Measurements from ENCODE around the gene JPT1.
"Not testable (repeated sequence)": the region's sequence is repeated elsewhere in the genome, so short reads cannot be mapped to it uniquely, and the experiment has no call there.

The JPT1 gene

DNA sequence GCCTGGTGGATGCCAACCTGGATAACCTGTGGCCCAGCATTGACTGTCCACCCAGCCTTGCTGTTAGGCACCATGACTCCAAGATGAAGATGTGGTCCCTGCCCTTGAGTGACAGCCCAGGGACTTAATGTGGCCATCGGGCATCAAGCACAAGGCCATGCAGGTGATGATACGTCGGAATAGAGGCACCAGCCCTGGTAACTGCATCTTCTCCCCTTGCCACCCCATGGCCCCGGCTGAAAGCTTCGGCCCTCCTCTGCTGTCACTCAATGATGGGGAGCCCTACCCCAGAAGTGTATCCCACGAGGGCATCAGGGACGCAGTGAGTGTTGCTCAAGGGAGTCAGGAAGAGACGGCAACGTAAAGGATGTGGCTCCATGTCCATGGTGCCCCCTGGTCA is 24.7 kb downstream of the JPT1 start:
- no peak for DNase-seq

DNA sequence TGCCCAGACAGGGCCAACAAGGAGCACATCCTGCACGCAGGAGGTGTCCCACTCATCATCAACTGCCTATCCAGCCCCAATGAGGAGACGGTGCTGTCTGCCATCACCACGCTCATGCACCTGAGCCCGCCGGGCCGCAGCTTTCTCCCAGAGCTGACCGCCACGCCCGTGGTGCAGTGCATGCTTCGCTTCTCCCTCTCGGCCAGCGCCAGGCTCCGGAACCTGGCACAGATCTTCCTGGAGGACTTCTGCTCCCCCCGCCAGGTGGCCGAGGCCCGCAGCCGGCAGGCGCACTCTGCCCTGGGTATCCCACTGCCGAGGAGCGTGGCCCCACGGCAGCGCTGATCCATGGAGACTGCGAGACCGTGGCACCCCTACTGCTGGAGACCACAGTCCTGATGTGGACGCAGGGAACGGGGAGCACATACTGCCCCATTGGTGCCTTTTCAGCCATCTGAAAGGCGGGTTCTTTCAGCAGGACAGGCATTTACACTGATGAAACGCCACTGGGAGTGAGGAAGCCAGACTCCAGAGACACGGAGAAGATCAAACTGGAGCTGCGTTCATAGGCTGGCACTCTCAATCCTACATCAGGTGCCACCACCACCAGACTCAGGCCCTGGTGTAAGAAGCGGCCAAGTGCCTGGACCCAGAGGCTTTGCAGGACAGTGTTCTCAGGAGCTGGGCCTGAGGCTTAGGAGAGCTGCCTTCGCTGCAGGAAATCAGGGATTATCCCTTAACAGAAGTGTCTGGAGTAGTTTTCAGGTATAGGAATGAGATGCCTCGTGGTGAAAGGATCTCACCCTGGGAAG is 25.4 kb downstream of the JPT1 start:
- no peak for DNase-seq

DNA sequence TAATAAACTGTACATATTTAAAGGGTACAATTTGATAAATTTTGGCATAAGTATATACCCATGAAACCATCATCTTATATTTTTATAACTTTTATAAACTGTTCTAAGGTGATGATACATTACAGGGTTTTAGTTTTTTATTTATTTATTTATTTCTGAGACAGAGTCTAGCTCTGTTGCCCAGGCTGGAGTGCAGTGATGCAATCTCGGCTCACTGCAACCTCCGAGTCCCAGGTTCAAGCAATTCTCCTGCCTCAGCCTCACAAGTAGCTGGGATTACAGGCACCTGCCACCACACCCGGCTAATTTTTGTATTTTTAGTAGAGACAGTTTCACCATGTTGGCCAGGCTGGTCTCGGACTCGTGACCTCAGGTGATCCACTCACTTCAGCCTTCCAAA is 26.4 kb downstream of the JPT1 start:
- DNase-seq, result not testable (repeated sequence)

DNA sequence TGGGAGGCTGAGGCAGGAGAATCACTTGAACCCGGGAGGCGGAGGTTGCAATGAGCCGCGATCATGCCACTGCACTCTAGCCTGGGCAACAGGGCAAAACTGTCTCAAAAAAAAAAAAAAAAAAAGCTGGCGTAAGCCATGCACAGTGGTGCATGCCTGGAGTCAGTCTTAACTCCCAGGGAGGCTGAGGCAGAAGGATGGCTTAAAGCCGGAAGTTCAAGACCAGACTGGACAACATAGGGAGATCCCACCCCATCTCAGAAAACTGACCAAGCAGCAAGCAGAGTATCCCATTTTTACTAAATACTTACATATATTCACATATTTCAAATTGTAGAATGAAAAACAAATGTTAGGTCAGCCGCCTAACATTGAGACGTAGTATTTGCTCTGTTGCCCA is 27.4 kb downstream of the JPT1 start:
- no peak for DNase-seq

DNA sequence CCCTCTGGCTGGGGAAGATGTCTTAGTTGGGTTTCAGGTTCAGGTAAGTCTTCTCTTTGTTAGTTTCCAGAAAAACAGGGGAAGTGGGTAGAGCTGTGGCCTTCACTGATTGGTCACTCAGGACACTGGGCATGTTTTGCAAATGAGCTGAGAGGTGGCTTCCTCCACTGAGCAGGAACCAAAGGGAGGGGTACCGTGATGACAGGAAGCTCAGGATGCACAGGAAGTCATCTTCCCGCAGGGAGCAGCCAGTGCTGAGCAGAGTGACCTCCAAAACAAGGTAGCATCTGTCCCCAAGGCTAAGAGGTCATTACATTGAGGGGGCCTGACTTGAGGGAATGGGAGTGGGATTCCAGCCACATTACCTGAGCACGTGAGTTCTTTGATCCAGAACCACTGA is 28.3 kb downstream of the JPT1 start:
- no peak for DNase-seq

DNA sequence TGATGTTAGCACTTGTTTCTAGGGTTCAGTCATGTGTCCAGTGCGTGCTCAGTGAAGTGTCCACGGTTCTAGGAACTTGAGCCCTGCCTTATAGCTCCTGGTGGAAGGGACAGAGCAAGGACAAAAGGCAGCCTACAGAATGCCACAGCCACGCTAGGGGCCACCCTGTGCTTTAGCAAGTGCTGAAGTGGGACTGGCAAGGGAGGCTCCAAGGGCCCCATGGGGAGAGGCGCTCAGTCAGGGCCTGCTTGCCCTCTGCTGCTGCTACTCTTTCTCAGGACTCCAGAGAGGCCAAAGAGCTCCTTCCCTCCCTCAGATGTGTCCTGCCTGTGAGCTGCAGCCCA is 29.5 kb downstream of the JPT1 start:
- no peak for DNase-seq

DNA sequence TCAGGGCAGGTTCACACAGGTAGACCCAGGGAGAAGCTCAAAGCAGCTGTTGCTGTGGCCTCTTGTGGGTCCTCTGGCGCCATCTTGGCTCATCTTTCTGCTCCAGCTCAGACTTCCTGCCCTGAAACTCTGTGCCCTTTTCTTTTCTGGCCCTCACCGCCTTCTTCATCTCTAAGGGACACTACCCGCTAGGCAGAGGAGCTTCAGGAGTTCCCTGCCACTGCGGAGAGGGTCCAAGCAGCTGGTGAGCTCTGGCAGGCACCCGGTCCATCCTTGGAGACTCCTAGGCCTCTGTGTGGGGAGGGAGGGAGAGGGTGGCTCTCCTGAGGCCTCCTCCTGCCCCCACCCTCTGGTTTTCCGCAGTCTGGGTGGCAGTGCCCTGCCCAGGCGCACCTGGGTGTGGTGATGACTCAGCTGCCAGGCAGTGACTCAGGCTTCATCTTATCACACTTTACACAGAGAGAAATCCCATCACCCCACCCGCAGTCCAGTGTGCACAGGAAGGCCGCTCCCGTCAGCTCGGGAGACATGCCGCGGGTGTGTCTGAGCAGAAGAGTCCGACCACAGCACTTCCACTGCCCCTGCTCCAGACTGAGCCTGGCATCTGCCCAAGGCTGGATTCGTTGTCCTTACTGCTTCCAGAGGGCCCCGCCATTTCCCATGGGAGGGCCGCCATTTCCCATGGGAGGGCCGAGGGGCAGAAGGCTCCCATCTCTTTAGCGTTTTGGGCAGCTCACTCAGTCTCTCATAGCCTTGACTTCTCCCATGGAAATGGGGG is 30.1 kb downstream of the JPT1 start:
- peak; percentile 70 for DNase-seq

DNA sequence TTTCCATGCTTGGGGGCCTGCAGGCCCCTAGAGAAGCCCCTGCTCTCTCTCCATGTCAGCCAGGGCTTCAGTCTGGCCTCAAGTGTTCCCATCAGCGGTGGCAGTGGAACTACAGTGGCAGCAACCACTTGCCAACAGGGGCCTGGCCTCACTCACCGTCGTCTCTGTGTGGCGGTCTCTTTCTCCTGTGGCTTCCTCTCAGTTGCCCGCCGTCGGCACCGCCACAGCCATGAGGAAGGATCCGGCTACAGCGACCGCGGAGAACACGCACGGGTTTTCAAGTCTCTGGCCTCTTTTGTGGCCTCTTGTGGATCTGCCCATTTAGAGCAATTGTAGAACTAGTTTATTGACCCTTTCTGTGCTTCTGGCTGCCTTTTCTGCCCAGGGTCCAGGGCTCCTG is 36.0 kb downstream of the JPT1 start:
- DNase-seq, result no peak

DNA sequence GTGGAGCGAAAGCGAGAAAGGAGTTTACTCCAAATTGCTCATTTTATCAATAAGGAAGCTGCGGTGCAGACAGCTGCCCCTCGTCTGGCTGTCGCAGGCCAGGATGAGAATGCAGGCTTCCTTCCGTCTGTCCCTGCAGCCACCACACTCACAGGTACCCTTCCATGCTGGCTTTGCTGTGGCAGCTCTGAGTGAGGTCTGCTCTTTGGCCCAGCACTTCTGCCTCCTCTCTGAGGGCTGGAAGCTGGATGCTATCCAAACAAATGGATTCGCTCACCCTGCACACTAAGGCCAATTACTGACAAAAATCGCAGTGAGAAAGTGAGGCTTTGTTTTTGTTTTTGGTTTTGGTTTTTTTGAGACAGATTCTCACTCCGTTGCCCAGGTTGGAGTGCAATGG is 37.6 kb downstream of the JPT1 start:
- DNase-seq, result no peak

DNA sequence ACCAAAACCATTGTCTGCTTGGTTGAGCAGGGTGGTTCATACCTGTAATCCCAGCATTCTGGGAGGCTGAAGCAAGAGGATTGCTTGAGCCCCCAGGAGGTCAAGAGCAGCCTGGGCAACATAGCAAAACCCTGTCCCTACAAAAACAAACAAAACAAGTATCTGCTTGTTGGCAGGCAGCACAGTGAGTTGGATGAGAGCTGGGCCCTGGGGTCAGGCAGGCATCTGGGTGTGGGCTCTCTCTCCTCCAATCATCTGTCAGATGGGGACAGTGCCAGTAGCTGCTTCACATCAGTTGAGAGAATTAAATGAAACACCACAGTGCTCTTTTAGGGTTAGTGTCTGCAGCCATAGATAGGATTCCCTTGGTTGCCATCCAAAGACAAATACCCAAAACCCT is 38.8 kb downstream of the JPT1 start:
- DNase-seq, result no peak

DNA sequence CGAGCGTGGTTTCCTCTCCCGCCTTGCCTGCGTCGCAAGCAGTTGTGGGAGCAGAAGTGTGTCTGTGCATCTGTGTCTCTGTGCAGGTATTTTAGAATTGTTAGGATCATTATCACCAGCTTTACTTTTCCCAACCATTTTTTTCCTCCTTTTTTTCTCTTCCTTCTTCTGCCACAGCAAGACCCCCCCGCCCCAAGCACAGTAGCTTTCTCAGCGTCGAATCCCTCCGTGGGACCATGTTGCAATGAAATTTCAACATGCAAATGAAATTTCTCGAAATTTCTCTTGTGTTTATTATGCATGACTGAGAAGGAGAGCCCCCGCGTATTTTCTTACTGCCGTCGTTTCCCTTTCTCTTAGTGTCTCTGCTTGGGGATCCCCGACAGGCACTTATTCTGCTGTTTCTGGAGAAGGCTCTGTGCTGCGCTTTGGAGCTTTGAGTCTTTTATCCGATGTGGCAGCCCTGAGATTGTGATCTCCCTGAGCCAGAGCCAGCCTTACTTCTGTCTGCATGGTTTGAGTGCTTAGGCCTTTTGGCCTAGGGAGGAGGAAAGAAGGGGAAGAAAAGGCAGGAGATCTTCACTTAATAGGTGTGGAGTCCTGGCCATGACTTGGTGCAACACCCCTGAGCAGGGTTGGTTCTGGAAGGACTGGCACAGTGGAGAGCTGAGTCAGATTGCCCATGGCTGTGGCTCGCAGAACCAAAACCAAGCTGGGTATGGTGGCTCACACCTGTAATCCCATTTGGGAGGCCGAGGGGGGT is 39.6 kb downstream of the JPT1 start:
- DNase-seq, result no peak

DNA sequence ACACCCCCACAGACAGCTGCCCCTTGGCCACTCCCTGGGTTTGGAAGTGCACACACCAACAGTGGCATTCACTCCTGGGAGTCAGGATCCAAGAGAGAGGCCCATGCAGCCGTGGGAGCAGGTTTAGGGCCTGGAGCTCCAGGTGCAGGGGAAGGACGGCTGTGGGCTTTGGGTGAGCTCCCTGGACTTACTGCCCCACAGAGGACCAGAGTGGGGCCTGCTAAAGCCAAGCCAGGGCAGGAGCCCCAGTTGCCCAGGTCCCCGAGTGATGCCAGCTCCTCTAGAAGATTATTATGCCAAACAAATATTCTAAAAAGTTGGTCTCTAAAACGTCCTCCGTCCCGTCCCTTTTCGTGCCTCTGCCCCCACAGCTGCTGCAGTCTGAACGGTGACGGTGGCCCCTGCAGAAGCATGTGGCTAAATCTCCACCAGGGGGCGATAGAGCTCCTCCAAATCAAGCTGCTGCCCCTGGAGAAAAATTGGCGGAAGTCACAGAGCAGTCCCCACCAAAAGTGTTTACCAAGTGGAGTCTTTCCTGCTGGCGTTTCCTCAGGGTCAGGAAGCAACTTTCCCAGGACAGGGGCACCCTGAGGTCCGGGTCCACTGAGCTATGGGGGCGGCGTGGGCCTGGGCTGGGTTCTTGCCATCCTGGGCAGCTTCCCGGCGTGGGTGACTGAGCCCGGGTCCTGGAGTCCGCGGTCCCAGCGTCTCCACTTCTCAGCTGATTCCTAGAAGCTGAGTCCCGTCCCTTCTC is 40.3 kb downstream of the JPT1 start:
- peak; percentile 89 for DNase-seq

DNA sequence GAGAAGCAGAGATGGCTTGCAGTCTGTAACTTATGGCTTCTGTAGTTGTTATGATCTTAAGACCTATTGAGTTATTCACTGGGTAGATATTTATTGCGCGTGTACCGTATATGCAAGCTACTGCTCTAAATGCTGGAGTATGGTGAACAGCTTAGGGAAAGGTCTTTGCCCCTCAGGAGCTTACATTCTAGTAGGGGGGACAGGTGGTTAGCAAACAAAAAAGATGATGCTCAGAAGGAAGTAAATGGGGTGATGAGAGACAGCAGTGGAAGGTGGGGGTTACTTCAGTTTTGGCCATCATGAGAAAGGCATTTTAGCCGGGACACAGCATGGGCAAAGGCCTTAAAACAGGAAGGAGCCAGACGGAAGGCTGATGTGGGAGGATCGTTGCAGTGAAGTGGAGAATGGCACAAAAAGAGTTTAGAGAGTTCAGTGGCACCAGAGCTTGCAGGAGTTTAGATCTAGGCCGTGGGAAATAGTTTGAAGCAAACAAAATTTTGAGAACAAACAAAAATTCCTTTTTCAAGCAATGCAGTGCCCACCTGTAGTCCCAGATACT is 42.5 kb downstream of the JPT1 start:
- no peak for DNase-seq

DNA sequence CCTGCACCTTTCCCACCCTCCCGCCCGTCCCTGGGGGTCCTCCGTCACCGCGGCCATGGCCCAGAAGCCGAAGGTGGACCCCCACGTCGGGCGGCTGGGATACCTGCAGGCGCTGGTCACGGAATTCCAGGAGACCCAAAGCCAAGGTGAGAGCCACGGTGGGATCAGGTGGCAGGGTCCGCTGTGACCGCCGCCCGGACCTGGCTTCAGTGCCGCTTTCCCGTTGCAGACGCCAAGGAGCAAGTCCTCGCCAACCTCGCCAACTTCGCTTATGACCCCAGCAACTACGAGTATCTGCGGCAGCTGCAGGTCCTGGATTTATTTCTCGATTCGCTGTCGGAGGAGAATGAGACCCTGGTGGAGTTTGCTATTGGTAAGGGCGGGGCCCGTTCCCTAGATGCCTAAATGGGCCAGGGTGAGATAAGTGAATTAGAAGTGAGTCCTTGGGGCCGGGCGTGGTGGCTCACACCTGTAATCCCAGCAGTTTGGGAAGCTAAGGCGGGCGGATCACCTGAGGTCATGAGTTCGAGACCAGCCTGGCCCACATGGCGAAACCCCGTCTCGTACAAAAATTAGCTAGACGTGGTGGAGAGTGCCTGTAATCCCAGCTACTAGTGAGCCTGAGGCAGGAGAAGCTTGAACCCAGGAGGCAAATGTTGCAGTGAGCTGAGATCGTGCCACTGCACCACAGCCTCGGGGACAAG is 43.9 kb downstream of the JPT1 start:
- no peak for DNase-seq

DNA sequence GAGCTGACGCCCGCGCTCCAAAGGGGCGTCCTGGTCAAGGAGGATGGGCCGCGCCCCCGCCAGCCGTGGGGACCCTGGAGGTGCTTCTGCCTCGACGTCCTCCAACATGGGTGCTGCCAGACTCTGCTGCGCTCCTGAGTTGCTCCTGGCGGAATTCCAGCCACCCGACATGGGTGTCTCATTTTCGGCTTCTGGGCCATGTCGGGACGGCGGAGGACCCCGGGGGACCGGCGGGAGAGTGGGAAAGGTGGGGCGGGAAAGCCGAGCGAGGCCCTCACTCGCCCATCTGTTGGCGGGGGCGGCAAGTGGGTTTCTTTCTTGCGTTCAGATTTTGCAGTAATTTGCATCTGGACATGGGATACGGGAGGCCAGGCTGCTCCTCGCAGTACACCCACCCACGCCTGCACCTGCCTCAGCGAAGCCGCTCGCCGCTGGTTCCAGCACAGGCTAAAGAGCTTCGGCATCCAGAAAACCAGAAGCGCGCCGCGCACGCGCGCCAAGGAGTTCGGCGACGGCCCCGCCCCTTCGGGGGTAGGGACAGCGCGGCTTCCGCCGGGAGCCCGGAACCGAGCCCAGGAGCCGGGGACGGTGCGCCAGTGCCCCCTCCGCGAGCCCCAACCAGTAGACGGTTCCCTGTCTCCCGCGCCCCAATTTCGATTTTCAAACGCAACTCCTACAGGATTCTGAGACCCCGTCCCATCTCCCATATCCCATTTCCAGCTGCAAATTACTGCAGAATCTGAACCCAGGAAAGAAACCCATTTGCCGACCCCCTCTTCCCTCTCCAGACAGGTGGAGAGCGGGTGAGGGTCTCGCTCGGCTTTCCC is 44.7 kb downstream of the JPT1 start, which contains the start of gene ARMC7:
TSS of gene ARMC7 (plus strand) at position 563 of the 827 bp plus-strand sequence. CDS start 320 bp downstream, outside the sequence.
- DNase-seq, result peak; percentile 94

DNA sequence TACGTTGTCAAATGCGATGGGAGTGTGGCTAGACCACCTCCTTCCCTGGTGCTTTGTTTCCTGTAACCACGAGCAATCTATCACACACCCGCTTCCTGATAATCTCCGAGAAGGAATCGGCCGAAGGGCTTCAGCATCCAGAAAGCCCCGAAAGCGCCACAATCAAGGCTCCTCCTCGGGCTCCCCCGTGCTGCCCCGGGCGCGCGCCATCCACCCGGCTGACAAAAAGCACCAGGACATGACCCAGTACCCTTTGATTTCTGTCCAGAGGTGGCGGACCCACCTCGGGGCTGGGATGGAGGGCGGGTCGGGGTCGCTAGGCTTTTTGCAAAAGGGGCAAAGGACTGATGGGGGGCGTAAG is 45.3 kb downstream of the JPT1 start:
- DNase-seq, result no peak

DNA sequence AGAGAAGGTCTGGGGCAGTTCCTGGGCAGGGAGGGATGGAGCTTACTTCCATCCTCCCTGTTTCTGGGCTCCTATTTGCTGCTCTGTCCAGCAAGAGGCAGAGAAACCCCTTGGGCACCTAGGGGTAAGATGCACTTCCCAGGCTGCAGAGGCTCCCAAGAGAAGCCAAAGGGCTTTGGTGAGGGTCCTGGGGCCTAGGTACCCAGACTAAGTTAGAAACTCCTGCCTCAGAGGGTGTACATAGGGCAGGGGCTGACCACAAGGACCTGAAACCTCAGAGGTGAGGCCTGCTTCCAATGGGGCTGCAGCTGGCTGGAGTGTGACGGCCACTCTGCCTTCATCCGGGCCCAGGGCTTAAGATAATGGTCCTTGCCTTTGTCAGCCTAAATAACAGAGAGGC is 46.1 kb downstream of the JPT1 start:
- no peak for DNase-seq

DNA sequence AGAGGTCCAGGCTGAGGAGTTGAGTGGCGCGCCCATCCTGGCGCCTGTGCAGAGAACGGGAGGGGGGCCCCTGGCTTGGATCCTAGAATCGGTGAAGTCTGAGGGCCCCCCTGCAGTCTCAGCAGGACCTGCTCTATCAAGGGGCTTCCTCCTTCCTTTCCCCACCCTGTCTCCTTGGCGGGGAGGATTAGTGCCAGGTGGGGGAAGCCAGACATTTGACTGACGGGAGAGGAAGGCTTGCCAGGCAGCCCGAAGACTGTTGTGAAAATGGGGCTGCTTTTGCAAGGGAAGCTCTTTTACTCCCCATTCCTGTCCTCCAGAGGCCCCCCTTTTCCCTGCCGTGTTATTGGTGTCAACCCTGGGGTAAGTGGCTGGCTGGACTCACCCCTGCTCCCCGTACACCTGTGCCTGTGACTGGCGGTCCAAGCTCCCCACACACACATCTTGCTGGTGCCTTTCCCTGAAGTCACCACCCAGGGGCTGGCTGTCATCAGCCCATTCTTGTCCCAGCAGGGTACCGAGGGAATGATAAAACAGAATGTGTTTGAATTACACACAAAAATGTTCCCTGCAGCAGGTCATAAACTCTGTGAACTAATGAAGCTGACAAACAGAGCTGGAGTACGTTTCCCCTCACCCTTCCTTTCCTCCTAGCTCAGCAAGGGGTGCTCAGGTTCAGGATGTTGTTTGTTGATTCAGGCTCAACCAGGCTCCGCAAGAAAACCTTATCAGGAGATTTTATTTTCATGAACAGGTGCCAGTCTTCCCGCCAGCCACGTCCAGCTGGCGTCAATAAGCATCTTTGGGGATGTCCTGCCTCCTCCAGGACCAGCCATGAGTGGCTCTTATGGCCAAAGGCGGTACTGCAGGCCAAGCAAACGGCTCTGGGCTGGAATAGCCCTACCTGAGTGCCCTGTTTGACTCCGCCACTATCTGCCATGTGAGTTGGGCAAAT is 48.9 kb downstream of the JPT1 start:
- peak; percentile 39 for DNase-seq

DNA sequence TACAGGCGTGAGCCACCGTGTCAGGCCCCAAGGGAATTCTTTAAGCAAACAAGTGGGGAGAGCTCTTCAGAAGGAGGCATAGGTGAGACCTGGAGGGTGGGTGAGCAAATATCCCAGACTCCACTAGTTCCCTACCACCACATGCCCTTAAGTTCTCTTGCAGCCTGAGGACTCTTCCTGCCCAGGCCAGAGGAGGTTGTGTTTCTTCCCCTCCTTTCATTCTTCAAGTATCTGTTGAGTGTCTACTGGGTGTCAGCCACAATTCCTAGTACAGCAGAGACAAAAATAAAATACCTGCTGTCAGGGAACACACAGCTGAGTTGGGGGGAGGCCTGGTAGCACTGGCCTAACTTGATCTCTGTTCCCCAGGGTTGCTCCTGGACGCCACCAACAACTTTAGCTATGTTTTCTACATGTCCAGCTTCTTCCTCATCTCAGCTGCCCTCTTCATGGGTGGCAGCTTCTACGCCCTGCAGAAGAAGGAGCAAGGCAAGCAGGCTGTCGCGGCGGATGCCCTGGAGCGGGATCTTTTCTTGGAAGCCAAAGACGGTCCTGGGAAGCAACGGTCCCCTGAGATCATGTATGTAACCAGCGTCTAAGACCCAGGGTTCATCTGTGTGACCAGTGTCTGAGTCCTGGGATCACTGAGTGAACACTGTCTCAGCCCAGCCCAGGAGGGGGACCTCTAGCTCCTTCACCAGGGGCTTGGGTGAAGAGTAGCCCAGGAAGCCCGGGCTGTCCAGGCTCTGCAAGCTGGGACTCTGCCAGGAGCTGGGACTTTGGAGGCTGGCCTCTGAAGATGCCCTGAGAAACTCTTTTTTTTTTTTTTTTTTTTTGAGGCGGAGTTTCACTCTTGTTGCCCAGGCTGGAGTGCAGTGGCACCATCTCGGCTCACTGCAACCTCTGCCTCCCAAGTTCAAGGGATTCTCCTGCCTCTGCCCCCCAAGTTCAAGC is 50.4 kb downstream of the JPT1 start:
- DNase-seq, result no peak

All from activated naive CD4-positive, alpha-beta T cell treated with Interleukin-2 at 50 U/mL for 16 hours (primary cell).